ENCODE data around the gene TOM1.

GRCh38 chr22:35394810-35395563 lies 95.3 kb downstream of the TOM1 start:
- no peak for TF ChIP-seq HNF4A (conservative IDR thresholded peaks at IDR 0.05)
- no peak for TF ChIP-seq CTCF (IDR thresholded peaks at IDR 0.05; ENCODE audit: low read depth, low read length, missing input control)
- no peak for TF ChIP-seq YY1 (IDR thresholded peaks at IDR 0.05)
- no peak for TF ChIP-seq GABPA (IDR thresholded peaks at IDR 0.05 in 1 of 2, conservative IDR thresholded peaks at IDR 0.05 in 1 of 2)

Measured in liver (tissue), 3 donors.